Activated naive CD4-positive, alpha-beta T cell treated with anti-CD3 and anti-CD28 coated beads for 36 hours (primary cell): ENCODE data around the gene IL15RA. TPM values are rescaled to one million over a fixed set of nuclear protein-coding genes. Genes with fewer than 3 reads are reported as not detected.
"Not testable (repeated sequence)": the region's sequence is repeated elsewhere in the genome, so short reads cannot be mapped to it uniquely, and the experiment has no call there.

ENCODE experiments used
- CTCF ChIA-PET: fragments of 350-600 bp; sonication (Branson Sonifier 250); formaldehyde crosslinking; loops from one replicate; lab custom pipeline; 2021; ENCODE audit warnings: antibody characterized with exemption; lab: Charles Lee
- DNase-seq: peaks from one replicate; pipeline ENCODE4 v3.0.0-alpha.2; 2020
- H3K27ac Mint-ChIP-seq: one replicate; pipeline ENCODE4 v1.8.0; 2021; ENCODE audit warnings: mild to moderate bottlenecking, mixed read lengths
- H3K27me3 Mint-ChIP-seq: one replicate; pipeline ENCODE4 v1.8.0; 2021; ENCODE audit warnings: low read depth, mixed read lengths
- H3K36me3 Mint-ChIP-seq: one replicate; pipeline ENCODE4 v1.8.0; 2021; ENCODE audit warnings: low read depth, mixed read lengths
- H3K4me1 Mint-ChIP-seq: one replicate; pipeline ENCODE4 v1.8.0; 2021; ENCODE audit warnings: low read depth, mixed read lengths
- H3K4me3 Mint-ChIP-seq: one replicate; pipeline ENCODE4 v1.8.0; 2021; ENCODE audit warnings: mild to moderate bottlenecking, moderate library complexity, mixed read lengths
- H3K9me3 Mint-ChIP-seq: one replicate; pipeline ENCODE4 v1.8.0; 2021; ENCODE audit warnings: mixed read lengths
- intact Hi-C: fragments of 100-400 bp; cut with micrococcal nuclease; formaldehyde crosslinking; loops from one replicate; pipeline ENCODE4 v1.15.1; 2023
- total RNA-seq, 2 experiments: library from RNA; stranded (reverse); gene quantifications; one replicate each; pipeline ENCODE4 v1.2.3, GENCODE V29; 2021

Gene IL15RA
- total RNA-seq, 2 experiments from 2014 or later, result 14.7 to 16.3 TPM

GRCh38 chr10:5908676-5909075, 68.7 kb downstream of the IL15RA start:
- H3K4me3 Mint-ChIP-seq, H3K27me3 Mint-ChIP-seq, DNase-seq, intact Hi-C loops, H3K9me3 Mint-ChIP-seq, CTCF ChIA-PET, H3K27ac Mint-ChIP-seq: not testable (repeated sequence)
- H3K36me3 Mint-ChIP-seq, result peaks cover 42% of the 10 kb centered on the region
- H3K4me1 Mint-ChIP-seq, result peaks cover 22% of the 10 kb centered on the region

- DNase-seq, result no peak
- Mint-ChIP-seq H3K9me3 (no peaks in the 10 kb centered on the region), H3K27ac (no peak overlapping the region), H3K4me3 (no peak overlapping the region), H3K36me3 (peaks cover 38% of the 10 kb centered on the region), H3K4me1 (peaks cover 25% of the 10 kb centered on the region), H3K27me3 (no peaks in the 10 kb centered on the region)
- CTCF ChIA-PET, result no interaction called here
- intact Hi-C loops, result no loop called here
Measured at GRCh38 chr10:5906651-5907050, 70.7 kb downstream of the IL15RA start.

GRCh38 chr10:5905854-5906507, 71.4 kb downstream of the IL15RA start:
- intact Hi-C loops, result no loop called here
- Mint-ChIP-seq H3K4me1 (peaks cover 23% of the 10 kb centered on the region), H3K4me3 (no peak overlapping the region), H3K9me3 (no peaks in the 10 kb centered on the region), H3K27me3 (no peaks in the 10 kb centered on the region), H3K36me3 (peaks cover 33% of the 10 kb centered on the region), H3K27ac (no peak overlapping the region)
- CTCF ChIA-PET, result no interaction called here
- no peak for DNase-seq

GRCh38 chr10:5904227-5904626, 73.1 kb downstream of the IL15RA start:
- H3K27me3 Mint-ChIP-seq, result no peaks in the 10 kb centered on the region
- peak overlapping the region; percentile 69 for H3K27ac Mint-ChIP-seq
- H3K36me3 Mint-ChIP-seq, result peaks cover 28% of the 10 kb centered on the region
- DNase-seq, result peak; percentile 54
- H3K9me3 Mint-ChIP-seq, result no peaks in the 10 kb centered on the region
- H3K4me1 Mint-ChIP-seq, result peaks cover 23% of the 10 kb centered on the region
- CTCF ChIA-PET, result no interaction called here
- H3K4me3 Mint-ChIP-seq, result no peak overlapping the region
- intact Hi-C loops, result no loop called here

- Mint-ChIP-seq H3K27ac (peak overlapping the region; percentile 69), H3K4me3 (no peak overlapping the region), H3K27me3 (no peaks in the 10 kb centered on the region), H3K36me3 (peaks cover 27% of the 10 kb centered on the region), H3K4me1 (peaks cover 23% of the 10 kb centered on the region), H3K9me3 (no peaks in the 10 kb centered on the region)
- no peak for DNase-seq
- intact Hi-C loops, result no loop called here
- CTCF ChIA-PET, result no interaction called here
Measured at GRCh38 chr10:5903563-5903962, 73.8 kb downstream of the IL15RA start.

GRCh38 chr10:5902511-5903274, 74.7 kb downstream of the IL15RA start:
- H3K9me3 Mint-ChIP-seq, result no peaks in the 10 kb centered on the region
- H3K36me3 Mint-ChIP-seq, result peaks cover 34% of the 10 kb centered on the region
- H3K4me3 Mint-ChIP-seq, result no peak overlapping the region
- no peak for DNase-seq
- no peaks in the 10 kb centered on the region for H3K27me3 Mint-ChIP-seq
- H3K4me1 Mint-ChIP-seq, result peaks cover 21% of the 10 kb centered on the region
- CTCF ChIA-PET, result no interaction called here
- intact Hi-C loops, result no loop called here
- H3K27ac Mint-ChIP-seq, result no peak overlapping the region

Other genes with a start within 250 kb of the IL15RA start
- gene GDI2, start 164.1 kb downstream of the IL15RA start, total RNA-seq, result 100 to 1,000 TPM; 277 to 288 TPM
- 1 to 10 TPM; 3.6 to 3.9 TPM for gene ANKRD16, start 87.7 kb downstream of the IL15RA start, total RNA-seq
- 10 to 100 TPM; 40.4 to 42.7 TPM for gene FBH1, start 87.3 kb downstream of the IL15RA start, total RNA-seq
- 100 to 1,000 TPM; 443 to 471 TPM for gene IL2RA, start 84.8 kb upstream of the IL15RA start, total RNA-seq
- gene RBM17, start 111.5 kb upstream of the IL15RA start, total RNA-seq, result 100 to 1,000 TPM; 157 to 162 TPM
- gene PFKFB3, start 225.4 kb upstream of the IL15RA start, total RNA-seq, result 10 to 100 TPM; 87.7 to 88.5 TPM